IMR-90 (cell line): ENCODE results near the gene LEMD1. TPM values are rescaled to one million over a fixed set of nuclear protein-coding genes. Genes with fewer than 3 reads are reported as not detected.

Experiments used
- ATAC-seq: fragments of 200-7000 bp; cut with Tn5 transposase; 2 replicates; pipeline ENCODE4 v1.9.1; 2020; ENCODE audit warnings: low read depth, mild to moderate bottlenecking, moderate library complexity
- BruUV-seq: library from RNA; stranded (reverse); fragments of 400-500 nt; replicated peaks from 2 replicates; lab custom pipeline; 2021; lab: Mats Ljungman, UMichigan
- CTCF ChIA-PET: fragments of 300-600 bp; formaldehyde crosslinking; extraction: SDS; loops from one replicate; lab custom pipeline; 2021; ENCODE audit warnings: antibody characterized with exemption; lab: Yijun Ruan, JAX
- POLR2A ChIA-PET: fragments of 300-600 bp; sonication (Branson Sonifier 250); formaldehyde crosslinking; loops from one replicate; lab custom pipeline; 2022; ENCODE audit warnings: antibody characterized with exemption; ENCODE audit not compliant: unreplicated experiment; lab: Charles Lee
- DNase-seq: peaks from one replicate; pipeline ENCODE4 v3.0.0; 2013
- H2AFZ ChIP-seq: replicated peaks from 2 replicates; pipeline ENCODE3; 2013; ENCODE audit warnings: low read length, mild to moderate bottlenecking; ENCODE audit not compliant: poor library complexity
- H2AK5ac ChIP-seq: 2 replicates; pipeline ENCODE4 v1.6.1; 2013; ENCODE audit warnings: low read depth, low read length, inconsistent platforms
- H2AK9ac ChIP-seq: replicated peaks from 2 replicates; pipeline ENCODE3; 2013; ENCODE audit warnings: mild to moderate bottlenecking, low read depth, low read length, moderate library complexity; ENCODE audit not compliant: poor library complexity
- H2BK120ac ChIP-seq: 2 replicates; pipeline ENCODE4 v1.6.1; 2013; ENCODE audit warnings: low read depth, low read length, inconsistent platforms
- H2BK15ac ChIP-seq: 3 replicates; pipeline ENCODE4 v1.6.1; 2013; ENCODE audit warnings: low read depth, low read length, inconsistent platforms
- H2BK20ac ChIP-seq: 2 replicates; pipeline ENCODE4 v1.6.1; 2013; ENCODE audit warnings: low read depth, mild to moderate bottlenecking, inconsistent platforms, low read length, moderate library complexity
- H2BK5ac ChIP-seq: 2 replicates; pipeline ENCODE4 v1.6.1; 2013; ENCODE audit warnings: mild to moderate bottlenecking, low read depth, low read length, inconsistent platforms; ENCODE audit not compliant: poor library complexity, severe bottlenecking
- H3K14ac ChIP-seq: replicated peaks from 2 replicates; pipeline ENCODE4 v1.6.1; 2013; ENCODE audit warnings: low read depth, low read length, inconsistent platforms
- H3K18ac ChIP-seq: 2 replicates; pipeline ENCODE4 v1.6.1; 2013; ENCODE audit warnings: low read depth, low read length, control low read depth
- H3K23ac ChIP-seq: 2 replicates; pipeline ENCODE4 v1.6.1; 2013; ENCODE audit warnings: low read depth, low read length, inconsistent platforms
- H3K27ac ChIP-seq: 2 replicates; pipeline ENCODE4 v1.5.1; 2013; ENCODE audit warnings: mild to moderate bottlenecking, control low read depth, low read length; ENCODE audit not compliant: insufficient read depth
- H3K27me3 ChIP-seq: 2 replicates; pipeline ENCODE4 v1.6.1; 2013; ENCODE audit warnings: low read length; ENCODE audit not compliant: control insufficient read depth, insufficient read depth
- H3K36me3 ChIP-seq: 2 replicates; pipeline ENCODE4 v1.6.1; 2013; ENCODE audit warnings: low read length, mixed read lengths; ENCODE audit not compliant: control insufficient read depth, insufficient read depth
- H3K4ac ChIP-seq: 2 replicates; pipeline ENCODE4 v1.6.1; 2013; ENCODE audit warnings: low read depth, low read length, inconsistent platforms
- H3K4me1 ChIP-seq: 2 replicates; pipeline ENCODE4 v1.6.1; 2013; ENCODE audit warnings: low read length, mixed read lengths; ENCODE audit not compliant: control insufficient read depth, insufficient read depth
- H3K4me2 ChIP-seq: 2 replicates; pipeline ENCODE4 v1.6.1; 2013; ENCODE audit warnings: low read depth, mild to moderate bottlenecking, control low read depth, low read length, moderate library complexity
- H3K4me3 ChIP-seq: 2 replicates; pipeline ENCODE4 v1.5.1; 2013; ENCODE audit warnings: low read depth, mild to moderate bottlenecking, control low read depth, low read length, moderate library complexity; ENCODE audit not compliant: insufficient read depth
- H3K56ac ChIP-seq: 2 replicates; pipeline ENCODE4 v1.6.1; 2013; ENCODE audit warnings: low read length, inconsistent platforms; ENCODE audit not compliant: insufficient read depth; ENCODE audit errors: extremely low read depth
- H3K79me1 ChIP-seq, 2 experiments: 2 replicates each; pipeline ENCODE4 v1.6.1; 2013; ENCODE audit warnings: low read length in 2 of 2, inconsistent platforms in 1 of 2, low read depth in 1 of 2
- H3K9ac ChIP-seq: 2 replicates; pipeline ENCODE4 v1.6.1; 2013; ENCODE audit warnings: low read depth, low read length, control low read depth
- H3K9me1 ChIP-seq: 2 replicates; pipeline ENCODE4 v1.6.1; 2013; ENCODE audit warnings: low read length, inconsistent platforms; ENCODE audit not compliant: insufficient read depth
- H3K9me3 ChIP-seq: 2 replicates; pipeline ENCODE4 v1.6.1; 2013; ENCODE audit warnings: low read length; ENCODE audit not compliant: control insufficient read depth, insufficient read depth
- H4K20me1 ChIP-seq: 2 replicates; pipeline ENCODE4 v1.6.1; 2013; ENCODE audit warnings: low read length, inconsistent platforms; ENCODE audit not compliant: insufficient read depth
- H4K5ac ChIP-seq: 2 replicates; pipeline ENCODE4 v1.6.1; 2013; ENCODE audit warnings: mild to moderate bottlenecking, low read depth, low read length, control low read depth
- H4K8ac ChIP-seq, 2 experiments: 2 replicates each; pipeline ENCODE4 v1.6.1; 2013; ENCODE audit warnings: low read depth in 2 of 2, low read length in 2 of 2, control low read depth in 1 of 2, inconsistent platforms in 1 of 2
- H4K91ac ChIP-seq: 2 replicates; pipeline ENCODE4 v1.6.1; 2013; ENCODE audit warnings: low read depth, low read length, inconsistent platforms; ENCODE audit not compliant: insufficient read depth
- CEBPB ChIP-seq: IDR thresholded peaks from 2 replicates; pipeline ENCODE4 v1.6.1; 2012; ENCODE audit warnings: low read depth, low read length, improper control_type of control experiment
- CHD1 ChIP-seq: IDR thresholded peaks from 2 replicates; pipeline ENCODE4 v1.6.1; 2012; ENCODE audit warnings: low read depth, low read length, improper control_type of control experiment
- FOS ChIP-seq: fragments of 150-350 bp; IDR thresholded peaks from 2 replicates; pipeline ENCODE4 v1.6.1; 2016; ENCODE audit warnings: low read depth, low read length
- MAFK ChIP-seq: IDR thresholded peaks from 2 replicates; pipeline ENCODE4 v1.6.1; 2012; ENCODE audit warnings: low read depth, low read length, improper control_type of control experiment
- MAZ ChIP-seq: IDR thresholded peaks from 2 replicates; pipeline ENCODE4 v1.6.1; 2012; ENCODE audit warnings: low read depth, mild to moderate bottlenecking, low read length, improper control_type of control experiment, moderate library complexity, borderline replicate concordance
- MXI1 ChIP-seq: IDR thresholded peaks from 2 replicates; pipeline ENCODE4 v1.6.1; 2012; ENCODE audit warnings: low read depth, mild to moderate bottlenecking, low read length, moderate library complexity, borderline replicate concordance
- NFE2L2 ChIP-seq: fragments of 150-350 bp; IDR thresholded peaks from 2 replicates; pipeline ENCODE4 v1.6.1; 2016; ENCODE audit warnings: low read depth, mild to moderate bottlenecking, low read length
- RAD21 ChIP-seq: IDR thresholded peaks from 2 replicates; pipeline ENCODE4 v1.6.1; 2012; ENCODE audit warnings: low read length, improper control_type of control experiment
- RFX5 ChIP-seq: IDR thresholded peaks from 2 replicates; pipeline ENCODE4 v1.8.0; 2012; ENCODE audit warnings: low read depth, mild to moderate bottlenecking, low read length, moderate library complexity
- SMC3 ChIP-seq: fragments of 150-350 bp; IDR thresholded peaks from 2 replicates; pipeline ENCODE4 v1.6.1; 2016; ENCODE audit warnings: low read depth, mild to moderate bottlenecking, antibody characterized with exemption, low read length, moderate library complexity
- WGBS, 2 experiments: methylation state at CpG; one replicate each; pipeline versions ENCODE4 v1.1.5 to v1.1.7; 2013; ENCODE audit warnings: missing lambda C conversion rate in 2 of 2; ENCODE audit not compliant: insufficient read length in 1 of 2; ENCODE audit errors: extremely low coverage in 2 of 2; 5-methylcytosine and 5-hydroxymethylcytosine counted together
- dilution Hi-C: fragments of 300-500 bp; cut with HindIII; formaldehyde crosslinking; loops from one replicate; pipeline ENCODE4 v1.14.3; 2018; ENCODE audit warnings: low sequenced_read_pairs; ENCODE audit not compliant: unreplicated experiment
- in situ Hi-C: fragments of 300-500 bp; cut with MboI; formaldehyde crosslinking; loops from 3 replicates; pipeline ENCODE4 v1.14.3; 2019; ENCODE audit warnings: low sequenced_read_pairs, inconsistent platforms, mixed read lengths
- intact Hi-C: fragments of 100-400 bp; cut with micrococcal nuclease; formaldehyde crosslinking; loops from 2 replicates; pipeline ENCODE4 v1.10.0; 2022
- polyA plus RNA-seq, 3 experiments: library from polyadenylated mRNA; depleted of rRNA; stranded (reverse); fragments of >200 nt; gene quantifications; 2 replicates each; pipeline ENCODE4 v1.2.3, GENCODE V29; 2012; ENCODE audit warnings: low replicate concordance in 1 of 3
- total RNA-seq: library from RNA; depleted of rRNA; stranded (reverse); fragments of >200 nt; gene quantifications from 2 replicates; pipeline ENCODE4 v1.2.3, GENCODE V29; 2012
- TF ChIP-seq, protein P1 (sequence below): fragments of 150-350 bp; IDR thresholded peaks from 2 replicates; pipeline ENCODE4 v1.6.1; 2016; ENCODE audit warnings: low read depth, mild to moderate bottlenecking, low read length, moderate library complexity, borderline replicate concordance
- TF ChIP-seq, protein P2 (sequence below): conservative IDR thresholded peaks from 2 replicates; pipeline ENCODE4 v1.5.1; 2012; ENCODE audit warnings: mild to moderate bottlenecking, low read depth, low read length, improper control_type of control experiment

LEMD1 gene
- total and polyA plus RNA-seq, 2 of the 4 experiments (the other 2 are of a cell fraction) = not detected

DNA sequence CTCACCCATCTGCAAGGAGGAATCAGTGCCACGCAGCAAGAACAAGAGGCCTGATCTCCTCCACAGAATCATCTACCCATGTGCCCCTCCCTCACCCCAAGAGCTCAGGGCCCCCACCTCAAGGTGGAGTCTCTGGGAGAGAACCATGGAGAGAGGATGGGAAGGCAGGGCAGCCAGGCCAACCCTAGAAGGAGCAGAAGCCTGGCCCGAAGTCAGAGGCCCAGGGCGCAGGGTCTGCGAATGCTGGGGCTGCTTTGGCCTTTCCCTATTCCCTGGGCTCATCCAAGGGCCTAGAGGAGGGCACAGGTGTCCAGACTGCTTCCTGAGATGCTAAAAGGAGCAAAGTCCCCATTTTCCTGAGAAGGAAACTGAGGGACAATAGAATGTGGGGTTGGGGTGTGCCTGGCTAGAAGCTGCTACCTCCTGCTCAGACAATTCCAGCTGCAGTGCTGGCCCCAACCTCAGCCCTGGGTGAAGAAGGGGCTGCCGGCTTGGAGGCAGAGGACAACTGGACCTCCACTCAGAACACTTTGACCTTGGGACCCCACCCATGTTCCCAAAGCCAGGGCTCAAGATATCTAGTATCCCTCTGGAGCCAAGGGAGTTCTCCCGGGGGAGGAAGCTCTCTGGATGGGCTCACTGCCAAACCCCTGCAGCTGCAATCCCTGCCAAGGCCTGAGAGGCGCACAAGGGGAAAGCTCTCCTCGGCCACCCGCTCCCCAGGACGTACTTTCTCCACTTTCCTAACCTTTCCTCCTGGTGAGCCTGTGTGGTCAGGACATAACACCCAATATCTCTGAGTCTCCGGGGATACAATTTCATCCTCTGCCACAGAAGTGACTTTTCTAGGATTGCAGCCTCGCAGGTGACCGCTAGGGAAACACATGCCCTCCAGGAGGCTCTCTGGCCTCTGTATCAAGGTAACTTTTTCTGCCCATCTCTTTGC, 16.6 kb upstream of the LEMD1 start (continued):
- no peak for TF ChIP-seq CEBPB
- no peak for TF ChIP-seq RFX5

DNA sequence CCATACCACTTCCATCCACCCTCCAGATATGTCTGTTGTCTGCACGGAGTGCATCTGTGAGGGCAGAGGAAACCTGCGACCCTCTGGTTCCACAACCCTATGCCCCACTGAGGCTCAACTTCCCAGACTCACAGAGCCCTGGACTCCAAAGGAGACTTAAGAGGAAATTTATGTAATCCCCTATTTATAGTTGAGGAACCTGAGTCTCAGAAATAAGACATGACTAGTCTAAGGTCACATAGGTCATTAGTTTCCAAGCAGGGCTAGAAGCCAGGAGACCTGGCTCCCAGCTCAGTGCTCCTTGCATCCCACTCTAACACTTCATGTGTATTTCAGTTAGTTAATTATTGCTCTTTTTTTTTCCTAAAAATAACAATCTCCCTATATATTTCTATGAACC, 15.7 kb upstream of the LEMD1 start:
- CTCF ChIA-PET = interaction anchor here (0.6 kb wide), 1 partner anchor 161 kb away, joined by 3 read pairs; no protein-coding TSS in a partner anchor

More for the DNA sequence above, 15.7 kb upstream of the LEMD1 start:
- Histone ChIP-seq H3K4me1 (no peaks in the 10 kb centered on the region), H3K27ac (no peak overlapping the region), H3K4me3 (no peak overlapping the region), H2BK5ac (no peak overlapping the region), H3K18ac (no peak overlapping the region), H3K4ac (no peak overlapping the region), H4K91ac (no peak overlapping the region), H2BK20ac (no peak overlapping the region), H3K23ac (no peak overlapping the region), H4K8ac (no peak overlapping the region), H3K27me3 (peaks cover 70% of the 10 kb centered on the region), H3K4me2 (no peak overlapping the region), H3K9me3 (no peaks in the 10 kb centered on the region), H3K9ac (no peak overlapping the region), H3K14ac (no peak overlapping the region), H2AFZ (no peak overlapping the region), H4K5ac (no peak overlapping the region), H2AK5ac (no peak overlapping the region), H2BK120ac (no peak overlapping the region), H2AK9ac (no peak overlapping the region), H3K79me1 (no peaks in the 10 kb centered on the region), H3K56ac (no peak overlapping the region), H3K36me3 (no peaks in the 10 kb centered on the region), H4K20me1 (no peaks in the 10 kb centered on the region), H3K9me1 (no peaks in the 10 kb centered on the region), H2BK15ac (no peak overlapping the region)
- BruUV-seq = no TSS peak
- no peak for DNase-seq
- intact Hi-C loops = no loop called here
- TF ChIP-seq MAZ (no peak), RFX5 (no peak), CHD1 (no peak), MXI1 (no peak), CEBPB (no peak), MAFK (no peak), SMC3 (no peak), NFE2L2 (no peak), FOS (no peak), RAD21 (no peak)
- TF ChIP-seq, protein P1, sequence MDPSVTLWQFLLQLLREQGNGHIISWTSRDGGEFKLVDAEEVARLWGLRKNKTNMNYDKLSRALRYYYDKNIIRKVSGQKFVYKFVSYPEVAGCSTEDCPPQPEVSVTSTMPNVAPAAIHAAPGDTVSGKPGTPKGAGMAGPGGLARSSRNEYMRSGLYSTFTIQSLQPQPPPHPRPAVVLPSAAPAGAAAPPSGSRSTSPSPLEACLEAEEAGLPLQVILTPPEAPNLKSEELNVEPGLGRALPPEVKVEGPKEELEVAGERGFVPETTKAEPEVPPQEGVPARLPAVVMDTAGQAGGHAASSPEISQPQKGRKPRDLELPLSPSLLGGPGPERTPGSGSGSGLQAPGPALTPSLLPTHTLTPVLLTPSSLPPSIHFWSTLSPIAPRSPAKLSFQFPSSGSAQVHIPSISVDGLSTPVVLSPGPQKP = no peak
- TF ChIP-seq, protein P2, sequence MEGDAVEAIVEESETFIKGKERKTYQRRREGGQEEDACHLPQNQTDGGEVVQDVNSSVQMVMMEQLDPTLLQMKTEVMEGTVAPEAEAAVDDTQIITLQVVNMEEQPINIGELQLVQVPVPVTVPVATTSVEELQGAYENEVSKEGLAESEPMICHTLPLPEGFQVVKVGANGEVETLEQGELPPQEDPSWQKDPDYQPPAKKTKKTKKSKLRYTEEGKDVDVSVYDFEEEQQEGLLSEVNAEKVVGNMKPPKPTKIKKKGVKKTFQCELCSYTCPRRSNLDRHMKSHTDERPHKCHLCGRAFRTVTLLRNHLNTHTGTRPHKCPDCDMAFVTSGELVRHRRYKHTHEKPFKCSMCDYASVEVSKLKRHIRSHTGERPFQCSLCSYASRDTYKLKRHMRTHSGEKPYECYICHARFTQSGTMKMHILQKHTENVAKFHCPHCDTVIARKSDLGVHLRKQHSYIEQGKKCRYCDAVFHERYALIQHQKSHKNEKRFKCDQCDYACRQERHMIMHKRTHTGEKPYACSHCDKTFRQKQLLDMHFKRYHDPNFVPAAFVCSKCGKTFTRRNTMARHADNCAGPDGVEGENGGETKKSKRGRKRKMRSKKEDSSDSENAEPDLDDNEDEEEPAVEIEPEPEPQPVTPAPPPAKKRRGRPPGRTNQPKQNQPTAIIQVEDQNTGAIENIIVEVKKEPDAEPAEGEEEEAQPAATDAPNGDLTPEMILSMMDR = no peak
- WGBS, 2 experiments = no CpG with 5 or more reads among the region's 2 CpGs
- dilution Hi-C loops = no loop called here
- in situ Hi-C loops = no loop called here
- POLR2A ChIA-PET = no interaction called here
- ATAC-seq = no peak
